ENCODE data around the gene LPIN3. TPM values are rescaled to one million over a fixed set of nuclear protein-coding genes. Genes with fewer than 3 reads are reported as not detected.

LPIN3 gene
- total and polyA plus RNA-seq, 2 of the 8 experiments (the other 6 are each of a cell fraction or from before 2014, with no cell fraction given), result 3.7 to 3.9 TPM

DNA sequence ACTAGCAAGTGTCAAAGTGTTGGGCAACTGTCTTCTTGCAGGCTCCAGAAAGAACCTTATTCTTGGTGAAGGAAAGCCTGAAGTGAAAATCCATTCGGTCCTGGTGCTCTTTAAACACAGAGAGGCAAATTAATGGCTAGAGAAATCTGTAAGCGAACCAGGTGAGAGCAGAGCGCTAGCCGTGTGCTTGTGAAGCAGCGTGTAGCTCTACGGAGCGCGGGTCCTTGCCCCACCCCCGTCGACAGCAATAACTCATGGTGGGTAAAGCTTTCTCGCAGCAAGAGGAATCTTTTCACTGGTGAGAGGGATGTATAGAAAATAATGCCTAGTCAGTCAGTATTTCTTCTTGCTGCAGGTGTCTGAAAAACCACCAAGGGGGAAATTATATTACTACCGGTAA lies 63.0 kb downstream of the LPIN3 start (continued):
- TF ChIP-seq, protein P1, sequence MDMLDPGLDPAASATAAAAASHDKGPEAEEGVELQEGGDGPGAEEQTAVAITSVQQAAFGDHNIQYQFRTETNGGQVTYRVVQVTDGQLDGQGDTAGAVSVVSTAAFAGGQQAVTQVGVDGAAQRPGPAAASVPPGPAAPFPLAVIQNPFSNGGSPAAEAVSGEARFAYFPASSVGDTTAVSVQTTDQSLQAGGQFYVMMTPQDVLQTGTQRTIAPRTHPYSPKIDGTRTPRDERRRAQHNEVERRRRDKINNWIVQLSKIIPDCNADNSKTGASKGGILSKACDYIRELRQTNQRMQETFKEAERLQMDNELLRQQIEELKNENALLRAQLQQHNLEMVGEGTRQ (IDR thresholded peaks at IDR 0.05; ENCODE audit: low read length), result no peak
- no peak for TF ChIP-seq HDAC6 (IDR thresholded peaks at IDR 0.05; ENCODE audit: low read depth, low read length)

Data from H1 (cell line).